ENCODE results near the gene HECTD4.
"Not testable (repeated sequence)": the region's sequence is repeated elsewhere in the genome, so short reads cannot be mapped to it uniquely, and the experiment has no call there.

HECTD4 gene

DNA sequence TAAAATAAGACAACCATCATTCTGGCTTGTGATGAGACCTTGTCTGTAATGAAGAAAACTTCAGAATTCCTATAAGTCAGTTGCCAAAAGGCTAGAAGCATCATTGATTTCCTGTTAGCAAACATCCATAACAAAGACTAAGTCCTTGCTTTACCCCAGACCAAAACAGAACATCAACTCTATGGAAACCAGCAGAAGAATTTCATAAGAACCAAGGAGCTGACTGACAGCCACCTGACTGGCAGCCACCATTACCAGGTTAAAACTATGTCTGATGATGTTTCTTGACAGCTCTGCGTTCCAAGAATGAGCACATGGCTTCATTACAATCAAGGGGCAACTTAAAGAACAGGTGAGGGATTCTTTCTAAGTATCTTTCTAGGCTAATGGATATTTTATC lies 29.3 kb downstream of the HECTD4 start:
- no peak for DNase-seq

DNA sequence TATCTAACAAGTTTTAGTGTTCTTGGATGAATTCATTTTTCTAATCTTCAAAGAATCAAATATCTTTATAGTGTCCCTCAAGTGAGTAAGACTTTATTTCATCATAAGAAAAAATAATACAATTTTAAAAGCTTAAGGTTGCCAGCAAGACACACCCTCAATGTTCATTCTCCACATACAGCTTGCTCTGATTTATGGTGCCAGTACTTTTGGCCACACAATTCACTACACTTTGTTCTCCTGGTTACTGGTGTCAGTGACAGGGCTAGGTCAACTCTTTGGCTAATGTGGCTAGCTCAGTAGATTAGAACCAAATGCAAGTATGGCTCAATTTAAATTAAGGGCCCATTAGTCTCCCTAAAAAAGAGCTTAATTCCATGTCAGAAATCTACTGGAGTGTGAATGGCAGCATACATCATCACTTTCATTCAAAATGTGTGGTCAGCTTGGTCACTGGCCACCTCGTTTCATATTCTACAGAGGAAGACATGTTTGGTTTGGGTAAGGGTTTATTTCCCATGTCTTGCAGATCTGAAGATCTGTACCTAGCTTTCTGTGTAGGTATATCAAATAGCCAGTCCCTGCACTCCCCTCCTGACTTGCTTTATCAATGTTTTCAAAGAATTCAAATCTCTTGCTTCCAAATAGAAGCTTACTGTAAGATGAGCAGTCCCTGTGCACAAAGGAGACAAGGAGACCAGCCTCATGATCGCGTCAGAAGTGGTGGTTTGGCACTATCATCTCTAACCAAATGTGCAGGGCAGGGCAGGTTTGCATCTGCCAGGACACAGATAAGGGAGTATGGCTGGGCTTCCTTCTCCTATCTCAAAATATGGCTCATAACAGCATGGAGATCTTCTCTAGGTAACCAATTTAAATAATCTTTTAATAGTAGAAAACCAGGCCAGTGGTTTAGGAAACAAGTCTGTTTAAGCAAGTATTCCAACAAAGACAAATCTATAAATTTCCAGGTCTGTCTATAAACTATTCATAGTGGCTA lies 31.3 kb downstream of the HECTD4 start:
- no peak for DNase-seq

DNA sequence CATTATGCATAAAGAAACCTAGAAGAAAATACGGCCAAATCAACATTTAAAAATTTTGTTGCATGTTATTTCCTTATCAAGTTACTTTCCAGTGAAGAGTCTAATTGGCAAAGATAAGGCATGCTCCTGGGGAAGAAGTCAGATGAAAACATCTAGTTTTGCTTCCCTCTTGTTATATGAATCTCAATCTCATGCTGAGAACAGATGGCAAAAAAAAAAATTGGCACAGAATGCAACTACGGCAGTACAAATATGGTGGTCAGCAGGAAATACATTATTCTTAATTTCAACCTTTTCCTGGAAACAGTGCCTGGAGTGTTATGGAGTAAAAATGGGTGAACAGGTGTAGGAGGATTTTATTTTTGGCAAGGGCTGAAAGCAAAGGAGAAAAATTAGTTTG lies 32.8 kb downstream of the HECTD4 start:
- DNase-seq, result no peak

- DNase-seq, result not testable (repeated sequence)
Measured at GRCh38 chr12:112348926-112349325, 33.3 kb downstream of the HECTD4 start.

- no peak for DNase-seq
Measured at GRCh38 chr12:112347581-112347982, 34.6 kb downstream of the HECTD4 start.

- DNase-seq, result no peak
Measured at GRCh38 chr12:112346194-112346593, 36.0 kb downstream of the HECTD4 start.

GRCh38 chr12:112344220-112344619 lies 38.0 kb downstream of the HECTD4 start:
- no peak for DNase-seq

DNA sequence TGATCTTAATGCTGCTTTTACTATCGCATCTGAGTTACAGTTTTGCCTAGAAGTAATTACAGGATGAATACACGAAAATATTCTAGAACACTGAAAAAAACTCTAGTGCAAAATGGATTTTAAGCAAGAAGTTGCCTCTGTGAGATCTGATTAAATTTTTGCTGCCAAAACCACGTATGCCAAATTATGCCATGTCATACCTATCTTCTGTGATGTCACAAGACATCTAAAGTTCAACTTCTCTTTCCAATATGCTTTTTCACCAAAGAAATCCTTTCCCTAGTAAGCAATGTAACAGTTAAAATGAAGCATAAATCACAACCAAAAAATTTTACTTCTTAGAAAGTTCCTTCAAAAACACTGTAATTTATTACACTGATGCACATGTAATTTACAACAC lies 39.6 kb downstream of the HECTD4 start:
- DNase-seq, result no peak

GRCh38 chr12:112341046-112341825 lies 41.0 kb downstream of the HECTD4 start:
- DNase-seq, result no peak

GRCh38 chr12:112340230-112340629 lies 42.0 kb downstream of the HECTD4 start:
- DNase-seq, result no peak

DNA sequence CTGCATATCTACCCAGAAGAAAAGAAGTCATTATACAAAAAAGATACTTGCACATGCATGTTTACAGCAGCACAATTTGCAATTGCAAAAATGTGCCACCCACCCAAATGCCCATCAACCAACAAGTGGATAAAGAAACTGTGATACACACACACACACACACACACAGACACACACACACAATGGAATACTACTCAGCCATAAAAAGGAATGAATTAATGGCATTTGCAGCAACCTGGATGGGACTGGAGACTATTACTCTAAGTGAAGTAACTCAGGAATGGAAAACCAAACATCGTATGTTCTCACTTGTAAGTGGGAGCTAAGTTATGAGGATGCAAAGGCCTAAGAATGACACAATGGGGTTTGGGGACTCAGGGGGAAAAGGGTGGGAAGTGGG lies 47.2 kb downstream of the HECTD4 start:
- not testable (repeated sequence) for DNase-seq

GRCh38 chr12:112333019-112333418 lies 49.2 kb downstream of the HECTD4 start:
- DNase-seq, result no peak

- DNase-seq, result no peak
Measured at GRCh38 chr12:112331886-112332285, 50.3 kb downstream of the HECTD4 start.

DNA sequence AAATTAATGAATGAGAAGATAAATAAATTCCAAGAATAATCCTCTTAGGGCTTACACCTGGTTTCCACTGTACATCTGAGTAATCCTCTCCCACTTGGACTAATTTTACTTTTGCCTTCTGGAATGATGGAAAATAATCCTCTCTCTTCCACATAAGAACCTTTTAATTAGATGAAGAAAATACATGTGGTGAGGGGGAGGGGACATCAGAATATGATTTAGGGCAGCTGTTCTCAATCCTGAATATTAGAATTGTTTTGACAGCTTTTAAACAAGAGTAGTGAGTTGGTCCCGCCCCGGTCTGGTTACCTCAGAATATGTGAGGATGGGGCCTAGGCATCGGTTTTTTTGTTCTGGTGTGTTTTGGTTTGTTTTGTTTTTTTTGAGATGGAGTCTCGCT lies 51.5 kb downstream of the HECTD4 start:
- no peak for DNase-seq

DNA sequence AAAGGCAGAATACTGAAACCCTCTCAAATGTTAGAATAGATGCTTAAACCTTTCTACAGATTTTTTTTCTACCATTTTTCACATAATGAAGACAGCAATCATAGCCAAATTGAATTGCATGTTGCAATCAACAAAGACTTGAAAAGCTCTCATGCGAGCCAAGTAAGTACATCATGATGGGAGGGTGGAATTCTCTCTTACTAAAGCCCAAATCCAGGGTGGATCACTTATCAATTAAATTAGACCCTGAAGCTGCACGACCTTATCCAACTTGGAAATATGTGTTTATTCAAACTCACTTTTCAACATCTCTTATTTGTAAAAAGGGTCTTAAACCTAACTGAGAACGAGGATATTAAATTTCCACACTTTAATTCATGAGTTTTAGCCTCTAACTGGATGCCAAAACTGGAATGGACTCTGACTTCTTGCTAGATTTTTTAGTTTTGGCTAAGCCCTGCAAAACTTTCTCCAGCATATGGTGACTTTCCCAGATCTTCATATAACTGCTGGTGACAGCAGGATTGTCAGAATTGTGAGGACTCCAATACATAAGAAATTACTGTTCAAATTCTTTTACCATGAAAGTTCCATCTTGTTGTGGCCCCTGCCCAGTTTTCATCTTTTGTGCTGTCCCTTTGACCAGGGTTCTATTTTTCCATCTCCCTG lies 53.6 kb downstream of the HECTD4 start:
- no peak for DNase-seq

- no peak for DNase-seq
Measured at GRCh38 chr12:112327209-112327938, 54.9 kb downstream of the HECTD4 start.

GRCh38 chr12:112325622-112326207 lies 56.5 kb downstream of the HECTD4 start:
- no peak for DNase-seq

GRCh38 chr12:112325157-112325556 lies 57.1 kb downstream of the HECTD4 start:
- DNase-seq, result no peak

DNA sequence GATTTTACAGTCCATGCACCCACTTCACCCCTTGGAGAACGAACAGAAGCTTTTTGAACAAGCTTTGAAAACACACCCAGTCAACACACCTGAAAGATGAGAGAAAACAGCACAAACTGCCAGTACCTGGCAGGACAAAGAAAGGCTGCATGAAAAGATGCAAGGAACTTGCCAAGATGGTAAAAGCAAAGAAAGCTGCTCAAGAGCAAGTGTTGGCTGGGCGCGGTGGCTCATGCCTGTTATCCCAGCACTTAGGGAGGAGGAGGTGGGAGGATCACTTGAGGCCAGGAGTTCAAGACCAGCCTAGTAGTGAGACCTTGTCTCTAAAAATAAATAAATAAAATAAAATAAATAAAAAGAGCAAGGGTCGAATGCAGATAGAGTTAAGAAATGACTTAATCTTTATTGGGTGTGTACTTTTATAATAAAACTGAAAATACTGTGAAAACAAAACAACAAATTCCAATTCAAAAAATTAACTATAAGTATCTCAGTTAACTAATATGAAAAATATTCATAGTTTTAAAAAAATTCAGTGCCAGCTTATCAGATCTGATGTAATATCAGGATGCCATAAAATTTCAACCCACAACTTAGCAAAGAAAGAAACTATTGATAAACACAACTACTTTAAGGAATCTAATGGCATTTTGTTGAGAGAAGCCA lies 59.2 kb downstream of the HECTD4 start:
- no peak for DNase-seq

DNA sequence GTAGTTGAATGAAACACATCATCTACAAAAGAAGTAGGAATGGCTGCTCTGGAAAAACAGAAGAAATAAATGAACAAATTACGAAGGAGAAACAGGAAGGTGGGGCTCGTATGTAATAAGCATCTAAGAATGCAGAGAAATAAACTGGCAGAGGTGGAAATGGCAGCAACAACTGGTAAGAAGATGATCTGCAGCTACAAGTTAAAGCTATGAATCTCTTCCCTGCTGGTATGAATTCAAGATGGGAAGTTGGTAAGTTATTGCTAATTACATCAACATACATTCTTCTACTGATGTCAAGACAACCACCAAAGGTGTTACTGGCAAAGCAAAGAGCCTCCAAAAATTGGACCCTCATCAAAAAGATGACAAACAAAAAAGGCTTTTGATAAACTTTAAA lies 59.8 kb downstream of the HECTD4 start:
- no peak for DNase-seq

DNA sequence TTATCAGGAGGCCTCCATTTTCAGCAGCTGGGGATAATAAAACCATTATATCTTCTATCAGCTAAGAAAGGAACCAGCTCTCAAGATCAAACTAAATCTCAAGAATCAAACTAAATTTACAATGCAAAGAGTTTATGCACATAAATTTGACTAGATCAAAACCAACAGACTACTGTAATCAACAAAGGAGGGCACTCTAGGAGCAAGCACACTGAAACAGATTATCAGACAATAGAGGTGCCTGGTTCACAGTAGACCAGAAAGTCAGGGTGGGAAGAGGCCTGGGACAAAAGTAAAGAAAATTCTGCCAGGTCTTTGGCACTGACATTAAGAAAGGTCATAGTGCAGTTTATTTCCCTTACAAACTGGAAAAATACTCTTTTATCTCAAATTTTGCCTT lies 61.0 kb downstream of the HECTD4 start:
- no peak for DNase-seq

- DNase-seq, result no peak
Measured at GRCh38 chr12:112319395-112319794, 62.8 kb downstream of the HECTD4 start.
